CD4-positive, alpha-beta memory T cell (primary cell): ENCODE measurements around the gene NEURL3. TPM values are rescaled to one million over a fixed set of nuclear protein-coding genes. Genes with fewer than 3 reads are reported as not detected.
A peak's percentile ranks its signal among the peaks of the same experiment; 100 is the strongest.
"Not testable (repeated sequence)": the region's sequence is repeated elsewhere in the genome, so short reads cannot be mapped to it uniquely, and the experiment has no call there.

Source experiments
- CTCF ChIA-PET: fragments of 350-600 bp; sonication (Branson Sonifier 250); formaldehyde crosslinking; loops from one replicate; lab custom pipeline; 2021; ENCODE audit warnings: inconsistent platforms; ENCODE audit not compliant: partially characterized antibody; lab: Charles Lee
- POLR2A ChIA-PET: fragments of 350-600 bp; sonication (Branson Sonifier 250); formaldehyde crosslinking; loops from one replicate; lab custom pipeline; 2021; ENCODE audit not compliant: partially characterized antibody; lab: Charles Lee
- DNase-seq, 5 donors: peaks; one replicate each; pipeline versions ENCODE4 v3.0.0 to v3.0.0-alpha.2; 2020 to 2022; ENCODE audit warnings: mixed read lengths in 1 of 5
- H3K27ac ChIP-seq: one replicate; pipeline ENCODE4 v1.7.0; 2013; ENCODE audit warnings: low read depth, low read length
- H3K27me3 ChIP-seq: 2 replicates; pipeline ENCODE4 v1.7.0; 2013; ENCODE audit warnings: mild to moderate bottlenecking, low read length, moderate library complexity; ENCODE audit not compliant: insufficient read depth
- H3K36me3 ChIP-seq: 2 replicates; pipeline ENCODE4 v1.7.0; 2013; ENCODE audit warnings: mild to moderate bottlenecking, low read length, moderate library complexity; ENCODE audit not compliant: insufficient read depth
- H3K4me1 ChIP-seq: 2 replicates; pipeline ENCODE4 v1.7.0; 2013; ENCODE audit warnings: mild to moderate bottlenecking, low read length, moderate library complexity; ENCODE audit not compliant: insufficient read depth
- H3K4me3 ChIP-seq, 2 donors: one replicate each; pipeline ENCODE4 v1.7.0; 2013; ENCODE audit warnings: low read length in 2 of 2, mild to moderate bottlenecking in 1 of 2
- H3K9me3 ChIP-seq, 2 donors: one replicate each; pipeline ENCODE4 v1.7.0; 2013; ENCODE audit warnings: low read length in 2 of 2, control low read depth in 1 of 2; ENCODE audit not compliant: control insufficient read depth in 1 of 2
- H3K27ac Mint-ChIP-seq, 7 donors: one replicate each; pipeline ENCODE4 v1.8.0; 2020 to 2021; ENCODE audit warnings: mixed read lengths in 7 of 7, mild to moderate bottlenecking in 6 of 7, inconsistent platforms in 3 of 7, moderate library complexity in 3 of 7
- H3K27me3 Mint-ChIP-seq, 2 donors: one replicate each; pipeline ENCODE4 v1.8.0; 2020 to 2021; ENCODE audit warnings: mixed read lengths in 2 of 2
- H3K36me3 Mint-ChIP-seq, 2 donors: one replicate each; pipeline ENCODE4 v1.8.0; 2020 to 2021; ENCODE audit warnings: mixed read lengths in 2 of 2, inconsistent platforms in 1 of 2, mild to moderate bottlenecking in 1 of 2
- H3K4me1 Mint-ChIP-seq, 4 donors: one replicate each; pipeline ENCODE4 v1.8.0; 2020 to 2021; ENCODE audit warnings: mixed read lengths in 4 of 4, mild to moderate bottlenecking in 1 of 4
- H3K4me3 Mint-ChIP-seq, 8 donors: one replicate each; pipeline ENCODE4 v1.8.0; 2020 to 2021; ENCODE audit warnings: mixed read lengths in 8 of 8, mild to moderate bottlenecking in 7 of 8, moderate library complexity in 6 of 8, inconsistent platforms in 3 of 8
- H3K9me3 Mint-ChIP-seq, 8 donors: one replicate each; pipeline ENCODE4 v1.8.0; 2020 to 2021; ENCODE audit warnings: mixed read lengths in 8 of 8, mild to moderate bottlenecking in 5 of 8, inconsistent platforms in 3 of 8, moderate library complexity in 1 of 8
- intact Hi-C: fragments of 100-400 bp; cut with micrococcal nuclease; formaldehyde crosslinking; loops from one replicate; pipeline ENCODE4 v1.15.1; 2023
- polyA plus RNA-seq, 2 donors: library from polyadenylated mRNA; unstranded; fragments of 300-500 nt; fragmentation: Illumina TruSeq; gene quantifications; one replicate each; pipeline ENCODE4 v1.2.3, GENCODE V29; 2021
- total RNA-seq, 2 experiments: library from RNA; stranded (reverse); gene quantifications; one replicate each; pipeline ENCODE4 v1.2.3, GENCODE V29; 2021

The NEURL3 gene, protein sequence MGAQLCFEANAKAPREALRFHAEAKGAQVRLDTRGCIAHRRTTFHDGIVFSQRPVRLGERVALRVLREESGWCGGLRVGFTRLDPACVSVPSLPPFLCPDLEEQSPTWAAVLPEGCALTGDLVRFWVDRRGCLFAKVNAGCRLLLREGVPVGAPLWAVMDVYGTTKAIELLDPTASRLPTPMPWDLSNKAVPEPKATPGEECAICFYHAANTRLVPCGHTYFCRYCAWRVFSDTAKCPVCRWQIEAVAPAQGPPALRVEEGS
- total RNA-seq (under 1 TPM in 1 of 2 experiments, not detected in 1; 0.22 TPM), polyA plus RNA-seq (not detected)

DNA sequence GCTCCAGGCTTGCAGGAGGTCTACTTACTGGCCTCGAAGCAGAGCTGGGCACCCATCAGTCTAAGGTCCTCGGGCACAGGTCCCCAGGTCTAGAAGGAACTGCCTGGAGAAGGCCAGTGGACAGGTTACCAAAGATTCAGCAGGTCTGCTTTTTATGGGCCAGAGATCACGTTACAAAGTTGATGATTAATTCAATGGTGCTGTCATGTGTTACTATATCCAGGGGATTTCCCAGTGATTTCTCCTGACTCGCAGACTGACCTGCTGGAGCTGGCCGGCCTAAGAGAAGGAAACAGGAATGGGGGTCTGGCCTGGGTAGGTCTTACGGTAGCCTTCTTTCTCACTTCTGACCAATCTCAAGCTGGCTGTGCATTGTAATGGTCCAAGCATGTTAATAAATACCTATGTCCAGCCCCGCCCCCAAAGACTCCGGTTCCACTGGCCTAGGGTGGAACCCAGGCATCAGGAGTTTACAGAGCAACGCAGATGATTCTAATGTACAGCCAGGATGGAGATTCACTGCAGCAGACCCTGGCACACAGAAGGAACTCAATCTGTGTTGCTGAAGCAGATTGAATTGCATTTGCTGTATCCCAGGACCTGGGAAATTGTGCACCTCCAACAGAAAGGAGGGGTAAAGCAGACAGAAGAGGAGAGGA is at the start of gene NEURL3:
Gene NEURL3 (minus strand): TSS at position 127 of the 659 bp plus-strand sequence. CDS start 71 bp downstream, at position 56.
- Mint-ChIP-seq H3K4me3 (peak within 1 kb of the TSS in 1 of 8 donors; percentile 15), H3K27ac (peak within 1 kb of the TSS in 1 of 7 donors; percentile 29), H3K36me3 (no peaks in the 10 kb centered on the region), H3K27me3 (peaks cover 1 to 8% of the 10 kb centered on the region in 2 donors), H3K9me3 (no peaks in the 10 kb centered on the region), H3K4me1 (peaks cover 13 to 37% (median 24%) of the 10 kb centered on the region in 4 donors)
- Histone ChIP-seq H3K27ac (no peak within 1 kb of the TSS), H3K9me3 (no peaks in the 10 kb centered on the region), H3K4me1 (peaks cover 25% of the 10 kb centered on the region), H3K36me3 (no peaks in the 10 kb centered on the region), H3K27me3 (no peaks in the 10 kb centered on the region), H3K4me3 (no peak within 1 kb of the TSS)
- ChIA-PET POLR2A (interaction anchor here (0.9 to 1.0 kb wide), 2 partner anchors 98 to 239 kb away, joined by 3 read pairs; partner anchors contain the start of genes CIAO1 and TMEM127), CTCF (interaction anchor here (0.8 to 9.6 kb wide), 7 partner anchors 10 to 202 kb away, joined by 3 to 97 read pairs (median 4); no protein-coding TSS in a partner anchor)
- intact Hi-C loops = loop anchor here (10.0 kb wide), 1 partner anchor 241 kb away; the partner anchor contains the start of genes CIAO1 and TMEM127
- DNase-seq = no peak

DNA sequence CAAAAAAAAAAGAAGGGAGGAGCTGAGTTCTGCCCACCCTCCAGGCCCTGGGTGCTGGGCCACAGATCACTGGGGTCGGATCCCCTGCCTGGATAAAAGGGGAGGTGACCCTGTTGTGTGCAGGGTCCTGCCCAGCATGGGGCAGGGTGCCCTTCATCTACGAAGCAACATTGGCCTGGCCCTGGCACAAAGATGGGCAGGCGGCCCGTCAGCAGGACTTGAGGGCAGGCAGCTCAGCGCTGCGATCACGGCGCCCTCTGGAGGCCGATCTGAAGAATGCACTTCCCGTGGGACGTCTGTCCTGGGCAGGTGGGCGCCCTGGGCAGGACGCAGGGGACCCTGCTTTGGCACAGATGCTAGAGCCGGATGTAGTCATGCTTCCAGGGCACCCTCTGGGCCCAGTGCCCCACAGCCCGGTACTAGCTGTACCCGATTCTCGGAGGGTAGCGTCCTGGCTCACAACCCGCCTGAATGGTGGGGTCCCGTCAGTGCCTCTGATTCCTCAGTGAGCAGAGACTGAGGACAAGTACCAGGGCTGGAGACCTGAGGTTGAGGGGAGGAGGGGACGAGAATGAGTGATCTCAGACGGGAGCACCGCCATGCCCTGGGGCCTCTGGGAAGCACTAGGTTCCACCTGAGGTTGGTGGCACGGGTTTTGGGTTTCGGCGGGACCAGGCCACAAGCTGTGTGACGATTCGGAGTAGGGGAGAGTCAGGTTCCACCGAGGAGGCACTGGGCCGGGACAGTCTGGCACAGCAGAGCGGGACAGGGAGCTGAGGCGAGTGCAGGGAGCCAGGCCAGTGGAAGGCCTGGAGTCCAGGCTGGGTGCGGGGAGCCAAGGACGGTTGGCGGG is 49.4 kb upstream of the NEURL3 start:
- Mint-ChIP-seq H3K27ac (peak overlapping the region in 4 of 7 donors; percentile 22 to 86 (median 82)), H3K4me3 (peak overlapping the region in 7 of 8 donors; percentile 15 to 69 (median 32)), H3K9me3 (peaks cover 0 to 3% (median 0%) of the 10 kb centered on the region in 8 donors), H3K27me3 (no peaks in the 10 kb centered on the region), H3K4me1 (peaks cover 1 to 32% (median 12%) of the 10 kb centered on the region in 4 donors), H3K36me3 (peaks cover 0 to 15% of the 10 kb centered on the region in 2 donors)
- POLR2A ChIA-PET = interaction anchor here (0.6 to 13.6 kb wide), 11 partner anchors 10 to 558 kb away, joined by 3 to 320 read pairs (median 3); partner anchors contain the start of genes ANKRD36, ARID5A, CNNM3 and SNRNP200
- Histone ChIP-seq H3K27me3 (no peaks in the 10 kb centered on the region), H3K9me3 (no peaks in the 10 kb centered on the region), H3K27ac (no peak overlapping the region), H3K4me1 (peaks cover 17% of the 10 kb centered on the region), H3K36me3 (peaks cover 15% of the 10 kb centered on the region), H3K4me3 (no peak overlapping the region)
- peak; percentile 46 to 80 (median 69) for DNase-seq
- CTCF ChIA-PET = interaction anchor here (0.6 to 6.3 kb wide), 25 partner anchors 8 to 303 kb away, joined by 3 to 169 read pairs (median 4); partner anchors contain the start of genes ANKRD39, ARID5A, CNNM4 and SNRNP200
- intact Hi-C loops = loop anchor here (1.0 kb wide), 6 partner anchors 16 to 195 kb away; no protein-coding TSS in a partner anchor

DNA sequence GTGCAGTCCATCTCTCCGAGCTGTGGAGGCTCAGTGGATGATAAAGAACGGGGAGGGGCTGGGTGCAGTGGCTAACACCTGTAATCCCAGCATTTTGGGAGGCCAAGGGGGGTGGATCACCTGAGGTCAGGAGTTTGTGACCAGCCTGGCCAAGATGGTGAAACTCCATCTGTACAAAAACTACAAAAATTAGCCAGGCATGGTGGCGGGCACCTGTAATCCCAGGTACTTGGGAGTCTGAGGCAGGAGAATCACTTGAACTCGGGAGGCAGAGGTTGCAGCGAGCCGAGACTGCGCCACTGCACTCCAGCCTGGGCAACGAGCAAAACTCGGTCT is 48.8 kb upstream of the NEURL3 start:
- H3K36me3 Mint-ChIP-seq = peaks cover 0 to 16% of the 10 kb centered on the region in 2 donors
- intact Hi-C loops = loop anchor here (1.0 kb wide), 6 partner anchors 16 to 195 kb away; no protein-coding TSS in a partner anchor
- H3K4me3 Mint-ChIP-seq = peak overlapping the region in 5 of 8 donors; percentile 15 to 69 (median 32)

DNA sequence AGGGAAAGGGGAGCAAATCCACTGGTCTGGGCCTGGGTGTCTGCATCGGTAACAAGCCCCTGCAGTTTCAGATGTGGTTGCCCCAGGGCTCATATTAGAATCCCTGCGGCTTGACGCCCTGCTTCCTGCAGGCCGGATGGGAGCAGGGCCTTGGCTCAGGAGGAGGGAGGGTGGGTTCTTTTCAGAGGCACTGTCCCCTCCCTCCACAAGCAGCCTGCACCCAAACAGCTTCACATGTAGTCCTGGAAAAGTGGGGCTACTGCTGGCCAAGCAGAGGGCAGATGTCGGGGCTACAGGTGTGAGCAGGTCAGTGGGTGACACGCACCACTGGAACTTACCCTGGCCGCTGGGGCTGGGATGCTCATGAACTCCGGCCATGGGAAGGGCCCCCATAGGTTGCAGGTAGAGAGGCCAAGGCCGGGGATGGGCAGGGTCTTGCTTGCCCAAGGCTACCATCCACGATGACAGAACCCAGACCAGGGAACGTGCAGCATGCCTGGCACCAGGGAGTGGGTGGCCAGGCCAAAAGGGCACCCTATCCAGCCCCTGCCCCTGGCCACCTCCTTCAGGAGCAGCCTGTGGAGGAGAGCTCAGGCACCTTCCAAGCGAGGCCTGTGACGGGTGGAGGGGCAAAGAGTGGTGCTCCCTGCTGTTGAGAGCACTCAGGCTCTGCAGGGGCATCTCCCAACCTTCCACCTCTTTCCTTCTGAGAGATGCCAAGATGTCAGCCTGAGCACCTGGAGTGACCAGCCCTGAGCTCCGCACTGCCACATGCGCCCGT is 48.2 kb upstream of the NEURL3 start:
- ChIA-PET CTCF (interaction anchor here (0.6 to 6.3 kb wide), 21 partner anchors 9 to 304 kb away, joined by 3 to 169 read pairs (median 5); partner anchors contain the start of genes ANKRD39, ARID5A and CNNM4), POLR2A (interaction anchor here (0.7 to 13.6 kb wide), 10 partner anchors 8 to 263 kb away, joined by 3 to 320 read pairs (median 4); partner anchors contain the start of genes ARID5A and CNNM3)
- H3K27me3 ChIP-seq = no peaks in the 10 kb centered on the region
- H3K27ac ChIP-seq = no peak overlapping the region
- Mint-ChIP-seq H3K27ac (peak overlapping the region in 6 of 7 donors; percentile 30 to 88 (median 82)), H3K9me3 (peaks cover 0 to 3% (median 0%) of the 10 kb centered on the region in 8 donors), H3K27me3 (no peaks in the 10 kb centered on the region), H3K36me3 (peaks cover 0 to 19% of the 10 kb centered on the region in 2 donors), H3K4me3 (peak overlapping the region in 4 of 8 donors; percentile 6 to 69 (median 37)), H3K4me1 (peaks cover 1 to 32% (median 12%) of the 10 kb centered on the region in 4 donors)
- H3K36me3 ChIP-seq = peaks cover 27% of the 10 kb centered on the region
- H3K9me3 ChIP-seq = no peaks in the 10 kb centered on the region
- DNase-seq = peak in 1 of 5 donors; percentile 40
- intact Hi-C loops = no loop called here
- peaks cover 17% of the 10 kb centered on the region for H3K4me1 ChIP-seq
- H3K4me3 ChIP-seq = no peak overlapping the region

More for the DNA sequence above, 48.8 kb upstream of the NEURL3 start:
- not testable (repeated sequence) for H3K9me3 Mint-ChIP-seq, H3K9me3 ChIP-seq, H3K4me3 ChIP-seq, H3K27ac ChIP-seq, H3K27me3 Mint-ChIP-seq, H3K27me3 ChIP-seq
- Mint-ChIP-seq H3K27ac (peak overlapping the region in 4 of 7 donors; percentile 48 to 86 (median 82)), H3K4me1 (peaks cover 1 to 32% (median 12%) of the 10 kb centered on the region in 4 donors)
- Histone ChIP-seq H3K36me3 (peaks cover 21% of the 10 kb centered on the region), H3K4me1 (peaks cover 17% of the 10 kb centered on the region)
- ChIA-PET POLR2A (interaction anchor here (0.6 to 13.6 kb wide), 11 partner anchors 9 to 559 kb away, joined by 3 to 320 read pairs (median 3); partner anchors contain the start of genes ANKRD36, ARID5A and CNNM3), CTCF (interaction anchor here (0.6 to 6.3 kb wide), 22 partner anchors 9 to 304 kb away, joined by 3 to 169 read pairs (median 4); partner anchors contain the start of genes ANKRD39, ARID5A, CNNM4 and SNRNP200)
- DNase-seq = peak in 1 of 5 donors; percentile 35

DNA sequence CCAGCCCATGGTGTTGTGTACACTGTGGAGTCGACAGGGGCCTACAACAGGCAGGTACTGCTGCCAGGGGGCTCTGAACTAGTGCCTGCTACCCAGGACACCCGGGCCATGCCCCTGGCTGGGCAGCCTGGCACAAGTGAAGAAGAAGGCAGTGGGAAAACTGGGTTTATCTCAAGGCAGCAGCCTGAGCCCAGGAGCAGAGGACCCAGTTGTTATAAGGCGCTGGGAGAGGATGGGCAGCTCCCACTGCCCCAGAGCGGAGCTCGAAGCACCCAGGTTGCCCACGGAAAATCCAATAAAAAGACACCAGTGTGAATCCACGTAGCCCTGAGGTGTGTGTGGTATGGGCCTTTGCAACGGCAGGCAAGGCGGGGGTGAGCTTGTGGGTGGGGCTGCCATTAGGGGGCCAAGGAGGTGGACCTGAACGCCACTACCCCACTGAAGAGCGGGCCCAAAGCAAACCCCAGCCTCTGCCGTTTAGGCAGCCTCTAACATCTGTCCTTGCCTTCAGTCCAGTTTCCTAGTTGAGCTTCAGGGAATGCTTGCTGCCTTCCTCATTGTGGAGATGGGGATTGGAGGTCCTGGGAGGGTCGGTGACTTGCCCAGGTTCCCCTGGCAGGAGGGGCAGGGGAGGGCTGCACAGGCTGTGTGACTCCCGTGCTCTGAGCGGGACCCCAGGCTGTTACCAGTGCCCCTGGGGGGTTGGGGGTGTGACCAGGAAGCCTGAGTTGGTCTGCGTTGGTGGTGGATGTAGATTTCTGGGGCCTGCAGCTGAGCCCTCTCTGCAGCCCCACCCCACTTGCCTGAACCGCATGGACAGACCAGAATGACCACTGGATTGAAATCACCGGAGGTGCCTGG is 47.4 kb upstream of the NEURL3 start:
- Histone ChIP-seq H3K27me3 (no peaks in the 10 kb centered on the region), H3K36me3 (peaks cover 32% of the 10 kb centered on the region), H3K4me1 (peaks cover 22% of the 10 kb centered on the region), H3K27ac (no peak overlapping the region), H3K9me3 (no peaks in the 10 kb centered on the region), H3K4me3 (no peak overlapping the region)
- intact Hi-C loops = no loop called here
- Mint-ChIP-seq H3K4me1 (peaks cover 2 to 36% (median 15%) of the 10 kb centered on the region in 4 donors), H3K36me3 (peaks cover 4 to 25% of the 10 kb centered on the region in 2 donors), H3K27ac (peak overlapping the region in 4 of 7 donors; percentile 52 to 84 (median 76)), H3K27me3 (no peaks in the 10 kb centered on the region), H3K4me3 (peak overlapping the region in 2 of 8 donors; percentile 9 to 39), H3K9me3 (peaks cover 0 to 3% (median 0%) of the 10 kb centered on the region in 8 donors)
- ChIA-PET POLR2A (interaction anchor here (0.5 to 13.6 kb wide), 5 partner anchors 18 to 254 kb away, joined by 3 to 320 read pairs (median 4); partner anchors contain the start of gene ARID5A), CTCF (interaction anchor here (6.3 kb wide), 2 partner anchors 19 to 145 kb away, joined by 59 to 169 read pairs; partner anchors contain the start of gene ARID5A)
- DNase-seq = peak in 1 of 5 donors; percentile 33
